Gastroesophageal sphincter (tissue), 4 donors: ENCODE measurements around the gene PSMA1. TPM values are rescaled to one million over a fixed set of nuclear protein-coding genes. Genes with fewer than 3 reads are reported as not detected.

Experiments used
- ATAC-seq: fragments of 150-250 bp; one replicate; pipeline ENCODE4 v1.9.1; 2016; ENCODE audit warnings: mild to moderate bottlenecking, moderate library complexity
- H3K27ac ChIP-seq, 4 donors: fragments of 200-600 bp; sonication (generic) in 3 of 4; 1 replicate in 3 of 4; 2 replicates in 1 of 4; pipeline ENCODE4 v1.5.1; 2016 to 2019
- H3K27me3 ChIP-seq: fragments of 200-600 bp; sonication (generic); one replicate; pipeline ENCODE4 v1.5.1; 2019
- H3K36me3 ChIP-seq, 2 donors: fragments of 200-600 bp; sonication (generic); one replicate each; pipeline ENCODE4 v1.5.1; 2019; ENCODE audit warnings: control low read depth in 1 of 2
- H3K4me1 ChIP-seq, 3 donors: fragments of 200-600 bp; sonication (generic); 1 replicate in 2 of 3; 2 replicates in 1 of 3; pipeline ENCODE4 v1.5.1; 2016 to 2019; ENCODE audit warnings: control low read depth in 2 of 3
- H3K4me3 ChIP-seq, 2 donors: fragments of 200-600 bp; sonication (generic); one replicate each; pipeline ENCODE4 v1.5.1; 2019; ENCODE audit warnings: mild to moderate bottlenecking in 1 of 2, moderate library complexity in 1 of 2
- H3K9me3 ChIP-seq, 3 donors: fragments of 200-600 bp; sonication (generic); one replicate each; pipeline ENCODE4 v1.5.1; 2017 to 2019; ENCODE audit warnings: control low read depth in 2 of 3
- CTCF ChIP-seq, 4 experiments: fragments of 200-600 bp in 2 of 4; fragments of 450-650 bp in 2 of 4; sonication (generic) in 1 of 4; IDR thresholded peaks; one replicate each; pipeline ENCODE4 v1.5.1; 2017 to 2019; ENCODE audit warnings: antibody characterized with exemption in 4 of 4, mild to moderate bottlenecking in 2 of 4, moderate library complexity in 2 of 4
- EP300 ChIP-seq: sonication (generic); formaldehyde crosslinking; IDR thresholded peaks from one replicate; pipeline ENCODE4 v1.6.1; 2017; ENCODE audit warnings: antibody characterized with exemption, mild to moderate bottlenecking
- POLR2A ChIP-seq, 2 donors: fragments of 450-650 bp; IDR thresholded peaks; one replicate each; pipeline ENCODE4 v1.6.1; 2017; ENCODE audit warnings: antibody characterized with exemption in 2 of 2, mild to moderate bottlenecking in 2 of 2, moderate library complexity in 1 of 2
- POLR2AphosphoS5 ChIP-seq: sonication (generic); formaldehyde crosslinking; IDR thresholded peaks from one replicate; pipeline ENCODE4 v1.6.1; 2017; ENCODE audit warnings: antibody characterized with exemption
- WGBS, 2 donors: methylation state at CpG; one replicate each; pipeline ENCODE4 v1.1.5; 2018; ENCODE audit warnings: low coverage in 1 of 2; 5-methylcytosine and 5-hydroxymethylcytosine counted together
- total RNA-seq, 4 donors: library from RNA; depleted of rRNA; stranded (reverse); fragments of >200 nt; gene quantifications; one replicate each; pipeline ENCODE4 v1.1.0, GENCODE V29; 2016

Gene PSMA1
- total RNA-seq, 4 donors from 2014 or later = 84.7 to 135 (median 106) TPM

- peaks cover 21 to 100% of the 10 kb centered on the region in 2 donors for H3K36me3 ChIP-seq
- no peak overlapping the region for H3K4me3 ChIP-seq
- H3K27ac ChIP-seq = no peak overlapping the region
- TF ChIP-seq EP300 = no peak
- WGBS, 2 donors = 64 to 77% methylated on average over 3 of the region's 3 CpGs
- ATAC-seq = no peak
- H3K4me1 ChIP-seq = no peaks in the 10 kb centered on the region
- no peaks in the 10 kb centered on the region for H3K27me3 ChIP-seq
- H3K9me3 ChIP-seq = no peaks in the 10 kb centered on the region
These were observed 39.5 kb downstream of the PSMA1 start for GRCh38 chr11:14480716-14481115.

GRCh38 chr11:14471127-14471526 is 49.1 kb downstream of the PSMA1 start:
- ATAC-seq = no peak
- Histone ChIP-seq H3K27me3 (no peaks in the 10 kb centered on the region), H3K4me1 (no peaks in the 10 kb centered on the region), H3K36me3 (peaks cover 13 to 100% of the 10 kb centered on the region in 2 donors), H3K9me3 (no peaks in the 10 kb centered on the region), H3K27ac (no peak overlapping the region), H3K4me3 (no peak overlapping the region)
- no peak for TF ChIP-seq POLR2AphosphoS5
- TF ChIP-seq EP300 = no peak
- TF ChIP-seq CTCF (IDR thresholded peaks at IDR 0.05) = no peak
- no peak for TF ChIP-seq POLR2A (IDR thresholded peaks at IDR 0.05)
- 75 to 81% methylated on average over 1 of the region's 1 CpG for WGBS, 2 donors

GRCh38 chr11:14463623-14464022 is 56.6 kb downstream of the PSMA1 start:
- 92 to 100% methylated on average over 2 of the region's 2 CpGs for WGBS, 2 donors
- Histone ChIP-seq H3K4me1 (no peaks in the 10 kb centered on the region), H3K36me3 (peaks cover 8 to 100% of the 10 kb centered on the region in 2 donors), H3K4me3 (no peak overlapping the region), H3K27me3 (no peaks in the 10 kb centered on the region), H3K27ac (no peak overlapping the region), H3K9me3 (no peaks in the 10 kb centered on the region)
- ATAC-seq = no peak
- TF ChIP-seq POLR2A (IDR thresholded peaks at IDR 0.05) = no peak
- no peak for TF ChIP-seq POLR2AphosphoS5
- no peak for TF ChIP-seq EP300
- TF ChIP-seq CTCF (IDR thresholded peaks at IDR 0.05) = no peak

- ATAC-seq = no peak
- no peaks in the 10 kb centered on the region for H3K9me3 ChIP-seq
- H3K27ac ChIP-seq = no peak overlapping the region
- no peaks in the 10 kb centered on the region for H3K27me3 ChIP-seq
- H3K4me1 ChIP-seq = peaks cover 0 to 6% (median 0%) of the 10 kb centered on the region in 3 donors
- TF ChIP-seq EP300 (no peak), POLR2AphosphoS5 (no peak), CTCF (IDR thresholded peaks at IDR 0.05) (no peak), POLR2A (IDR thresholded peaks at IDR 0.05) (no peak)
- peaks cover 8 to 95% of the 10 kb centered on the region in 2 donors for H3K36me3 ChIP-seq
- no peak overlapping the region for H3K4me3 ChIP-seq
These were observed 60.0 kb downstream of the PSMA1 start for GRCh38 chr11:14460147-14460546.

GRCh38 chr11:14458377-14458776 is 61.8 kb downstream of the PSMA1 start:
- ATAC-seq = no peak
- Histone ChIP-seq H3K27ac (no peak overlapping the region), H3K4me1 (peaks cover 0 to 11% (median 0%) of the 10 kb centered on the region in 3 donors), H3K27me3 (no peaks in the 10 kb centered on the region), H3K9me3 (no peaks in the 10 kb centered on the region), H3K4me3 (no peak overlapping the region), H3K36me3 (peaks cover 3 to 77% of the 10 kb centered on the region in 2 donors)
- TF ChIP-seq POLR2A (IDR thresholded peaks at IDR 0.05) = no peak
- no peak for TF ChIP-seq POLR2AphosphoS5
- TF ChIP-seq CTCF (IDR thresholded peaks at IDR 0.05) = no peak
- no peak for TF ChIP-seq EP300
- 85 to 96% methylated on average over 3 of the region's 3 CpGs for WGBS, 2 donors
